Measurements from ENCODE around the gene SLC49A4. TPM values are rescaled to one million over a fixed set of nuclear protein-coding genes. Genes with fewer than 3 reads are reported as not detected.

Gene SLC49A4
- total and polyA plus RNA-seq, 3 donors from 2014 or later: 12.4 to 23.7 (median 17.7) TPM

DNA sequence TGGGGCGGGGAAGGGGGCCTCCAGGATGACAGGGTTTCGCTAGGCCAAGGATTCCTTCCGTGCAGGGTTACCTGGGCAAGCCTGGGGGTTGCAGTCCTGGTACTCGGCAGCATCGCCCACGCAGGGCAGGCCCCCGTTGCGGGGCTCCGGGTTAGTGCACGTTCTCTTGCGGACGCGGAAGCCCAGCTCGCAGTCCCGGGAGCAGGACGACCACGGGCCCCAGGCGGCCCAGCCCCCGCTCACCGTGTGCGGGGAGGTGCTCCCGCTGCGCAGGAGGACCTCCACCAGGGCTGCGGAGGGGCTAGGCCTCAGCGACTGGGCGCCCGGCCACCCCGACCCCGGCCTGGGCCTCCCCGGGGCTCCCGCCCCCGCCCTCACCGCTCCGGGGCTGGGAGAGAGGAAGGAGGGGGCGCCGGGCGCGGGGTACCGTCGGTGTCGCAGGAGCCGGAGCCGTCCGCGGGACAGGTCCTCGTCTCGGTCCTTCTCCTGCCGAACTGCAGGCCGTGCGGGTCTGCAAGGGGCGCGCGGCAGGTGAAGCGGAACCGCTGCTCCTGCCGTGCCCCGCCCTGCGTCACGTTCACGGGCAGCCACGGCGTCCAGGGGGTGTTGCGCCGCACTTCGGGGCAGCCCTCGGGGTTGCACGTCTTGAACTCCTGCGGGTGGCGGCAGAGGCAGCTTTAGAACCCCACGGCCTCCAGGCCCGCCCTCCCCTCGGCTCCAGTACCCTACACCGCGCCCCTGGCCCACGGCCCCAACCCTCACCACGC is 118.1 kb downstream of the SLC49A4 start:
- Histone ChIP-seq H3K9me3 (no peaks in the 10 kb centered on the region), H3K27me3 (no peaks in the 10 kb centered on the region), H3K4me3 (peak overlapping the region; percentile 29 to 53), H3K4me1 (no peaks in the 10 kb centered on the region), H3K36me3 (ENCODE audit: low read depth, missing control alignments) (no peaks in the 10 kb centered on the region), H3K27ac (no peak overlapping the region)
- no peak for DNase-seq
- intact Hi-C loops (cut with DNase I; ENCODE audit: low total_unique reads): no loop called here
- TF ChIP-seq, protein P1, sequence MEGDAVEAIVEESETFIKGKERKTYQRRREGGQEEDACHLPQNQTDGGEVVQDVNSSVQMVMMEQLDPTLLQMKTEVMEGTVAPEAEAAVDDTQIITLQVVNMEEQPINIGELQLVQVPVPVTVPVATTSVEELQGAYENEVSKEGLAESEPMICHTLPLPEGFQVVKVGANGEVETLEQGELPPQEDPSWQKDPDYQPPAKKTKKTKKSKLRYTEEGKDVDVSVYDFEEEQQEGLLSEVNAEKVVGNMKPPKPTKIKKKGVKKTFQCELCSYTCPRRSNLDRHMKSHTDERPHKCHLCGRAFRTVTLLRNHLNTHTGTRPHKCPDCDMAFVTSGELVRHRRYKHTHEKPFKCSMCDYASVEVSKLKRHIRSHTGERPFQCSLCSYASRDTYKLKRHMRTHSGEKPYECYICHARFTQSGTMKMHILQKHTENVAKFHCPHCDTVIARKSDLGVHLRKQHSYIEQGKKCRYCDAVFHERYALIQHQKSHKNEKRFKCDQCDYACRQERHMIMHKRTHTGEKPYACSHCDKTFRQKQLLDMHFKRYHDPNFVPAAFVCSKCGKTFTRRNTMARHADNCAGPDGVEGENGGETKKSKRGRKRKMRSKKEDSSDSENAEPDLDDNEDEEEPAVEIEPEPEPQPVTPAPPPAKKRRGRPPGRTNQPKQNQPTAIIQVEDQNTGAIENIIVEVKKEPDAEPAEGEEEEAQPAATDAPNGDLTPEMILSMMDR (IDR thresholded peaks at IDR 0.05): no peak
- TF ChIP-seq POLR2A (IDR thresholded peaks at IDR 0.05): no peak
- WGBS, 2 donors: 51 to 63% methylated on average over 2 to 59 of the region's 76 CpGs

DNA sequence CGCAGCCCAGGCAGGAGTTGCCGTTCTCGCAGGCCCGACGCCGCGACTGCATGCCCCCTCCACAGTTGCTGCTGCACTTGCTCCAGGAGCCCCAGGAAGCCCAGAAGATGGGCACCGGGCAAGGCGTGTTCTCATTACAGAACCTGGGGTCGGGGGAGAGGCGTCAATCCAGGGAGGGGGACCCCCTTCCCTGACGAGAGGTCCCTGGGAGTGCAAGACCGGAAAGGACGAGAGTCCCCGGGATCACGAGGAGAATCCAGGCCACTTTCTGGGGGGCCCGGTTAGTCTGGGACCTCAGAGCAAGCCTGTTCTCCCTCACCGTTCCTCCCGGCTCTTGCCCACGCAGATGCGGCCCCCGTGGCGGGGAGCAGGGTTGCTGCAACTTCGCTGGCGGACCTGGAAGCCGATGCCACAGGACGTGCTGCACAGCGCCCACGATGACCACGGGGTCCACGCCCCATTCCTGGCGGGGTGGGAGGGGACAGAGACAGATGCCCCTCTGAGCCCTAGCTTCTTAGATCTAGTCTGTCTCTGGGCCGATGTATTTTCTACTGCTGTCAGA is 118.8 kb downstream of the SLC49A4 start:
- Histone ChIP-seq H3K27me3 (no peaks in the 10 kb centered on the region), H3K36me3 (ENCODE audit: low read depth, missing control alignments) (no peaks in the 10 kb centered on the region), H3K4me1 (no peaks in the 10 kb centered on the region), H3K9me3 (no peaks in the 10 kb centered on the region), H3K27ac (no peak overlapping the region), H3K4me3 (peak overlapping the region in 1 of 2 donors; percentile 53)
- intact Hi-C loops (cut with DNase I; ENCODE audit: low total_unique reads): no loop called here
- DNase-seq: no peak
- TF ChIP-seq, protein P1 (IDR thresholded peaks at IDR 0.05): no peak
- no peak for TF ChIP-seq POLR2A (IDR thresholded peaks at IDR 0.05)
- 50 to 65% methylated on average over 1 to 33 of the region's 33 CpGs for WGBS, 2 donors

DNA sequence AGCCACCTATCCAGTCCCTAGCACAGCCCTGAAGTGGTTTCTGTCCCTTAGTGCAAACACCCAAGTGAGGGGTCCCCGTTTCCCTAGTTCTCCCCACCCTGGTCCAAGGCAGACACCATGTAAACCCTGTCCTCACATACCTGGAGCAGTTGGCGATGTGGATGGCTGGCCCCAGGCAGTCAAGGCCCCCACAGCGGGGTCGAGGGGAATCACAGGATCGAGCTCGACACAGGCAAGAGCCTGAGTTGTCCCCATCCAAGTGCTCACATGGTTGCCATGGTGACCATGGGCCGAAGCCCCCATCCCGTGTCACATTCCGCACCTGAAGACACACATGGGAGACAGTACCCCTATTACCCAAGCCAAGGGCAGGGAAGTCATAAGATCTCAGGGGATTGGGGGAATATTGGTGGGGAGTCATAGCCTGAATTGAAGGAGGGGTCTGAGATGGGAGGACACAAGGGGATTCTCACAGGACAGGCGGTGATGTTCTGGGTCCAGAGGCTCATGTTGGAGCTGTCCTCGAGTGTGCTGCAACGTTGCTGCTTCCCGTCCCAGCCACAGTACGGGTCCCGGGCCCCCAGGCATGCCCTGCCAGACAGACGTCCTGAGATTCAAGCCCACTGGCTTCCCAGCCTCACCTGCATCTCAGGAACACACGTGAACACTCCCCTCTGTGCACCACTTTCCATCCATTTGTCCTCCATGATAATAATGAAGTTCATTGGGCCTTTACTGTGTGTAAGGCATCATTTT is 120.6 kb downstream of the SLC49A4 start:
- no peak for DNase-seq
- no peaks in the 10 kb centered on the region for H3K9me3 ChIP-seq
- no peak for TF ChIP-seq POLR2A (IDR thresholded peaks at IDR 0.05)
- TF ChIP-seq, protein P1 (IDR thresholded peaks at IDR 0.05): no peak
- H3K36me3 ChIP-seq (ENCODE audit: low read depth, missing control alignments): no peaks in the 10 kb centered on the region
- no peaks in the 10 kb centered on the region for H3K27me3 ChIP-seq
- H3K4me3 ChIP-seq: no peak overlapping the region
- no peak overlapping the region for H3K27ac ChIP-seq
- intact Hi-C loops (cut with DNase I; ENCODE audit: low total_unique reads): no loop called here
- WGBS, 2 donors: 85 to 94% methylated on average over 11 to 17 of the region's 17 CpGs
- no peaks in the 10 kb centered on the region for H3K4me1 ChIP-seq

DNA sequence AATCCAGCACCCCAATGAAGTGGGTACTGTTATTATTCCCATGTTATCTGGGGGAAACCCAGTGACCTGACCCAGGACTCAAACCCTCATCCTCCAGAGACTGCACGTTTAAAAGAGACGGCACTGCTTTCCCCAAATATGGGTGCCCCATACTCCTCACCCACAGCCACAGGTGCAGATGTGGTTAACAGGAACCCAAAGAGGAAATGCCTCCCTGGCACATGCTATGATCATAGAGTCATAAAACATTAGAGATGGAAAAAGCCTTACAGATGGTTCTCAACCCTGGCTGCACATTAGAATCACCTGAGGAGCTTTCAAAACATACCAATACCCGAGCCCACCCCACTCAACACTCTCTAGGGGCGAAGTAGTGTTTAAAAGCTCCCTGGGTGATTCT is 121.2 kb downstream of the SLC49A4 start:
- Histone ChIP-seq H3K36me3 (ENCODE audit: low read depth, missing control alignments) (no peaks in the 10 kb centered on the region), H3K4me1 (no peaks in the 10 kb centered on the region), H3K4me3 (no peak overlapping the region), H3K27ac (no peak overlapping the region), H3K9me3 (no peaks in the 10 kb centered on the region), H3K27me3 (no peaks in the 10 kb centered on the region)
- DNase-seq: no peak
- no peak for TF ChIP-seq POLR2A (IDR thresholded peaks at IDR 0.05)
- TF ChIP-seq, protein P1 (IDR thresholded peaks at IDR 0.05): no peak
- intact Hi-C loops (cut with DNase I; ENCODE audit: low total_unique reads): no loop called here
- 84 to 91% methylated on average over 4 of the region's 4 CpGs for WGBS, 2 donors

Measured in testis (tissue), 3 donors.